Left forelimb (tissue), 1 donor: Measurements from ENCODE around the gene HNF1A.
"Not testable (repeated sequence)": the region's sequence is repeated elsewhere in the genome, so short reads cannot be mapped to it uniquely, and the experiment has no call there.

Experiments used
- DNase-seq: peaks from one replicate; pipeline ENCODE4 v3.0.0-alpha.2; 2018; ENCODE audit warnings: low spot score

The HNF1A gene, protein sequence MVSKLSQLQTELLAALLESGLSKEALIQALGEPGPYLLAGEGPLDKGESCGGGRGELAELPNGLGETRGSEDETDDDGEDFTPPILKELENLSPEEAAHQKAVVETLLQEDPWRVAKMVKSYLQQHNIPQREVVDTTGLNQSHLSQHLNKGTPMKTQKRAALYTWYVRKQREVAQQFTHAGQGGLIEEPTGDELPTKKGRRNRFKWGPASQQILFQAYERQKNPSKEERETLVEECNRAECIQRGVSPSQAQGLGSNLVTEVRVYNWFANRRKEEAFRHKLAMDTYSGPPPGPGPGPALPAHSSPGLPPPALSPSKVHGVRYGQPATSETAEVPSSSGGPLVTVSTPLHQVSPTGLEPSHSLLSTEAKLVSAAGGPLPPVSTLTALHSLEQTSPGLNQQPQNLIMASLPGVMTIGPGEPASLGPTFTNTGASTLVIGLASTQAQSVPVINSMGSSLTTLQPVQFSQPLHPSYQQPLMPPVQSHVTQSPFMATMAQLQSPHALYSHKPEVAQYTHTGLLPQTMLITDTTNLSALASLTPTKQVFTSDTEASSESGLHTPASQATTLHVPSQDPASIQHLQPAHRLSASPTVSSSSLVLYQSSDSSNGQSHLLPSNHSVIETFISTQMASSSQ

DNA sequence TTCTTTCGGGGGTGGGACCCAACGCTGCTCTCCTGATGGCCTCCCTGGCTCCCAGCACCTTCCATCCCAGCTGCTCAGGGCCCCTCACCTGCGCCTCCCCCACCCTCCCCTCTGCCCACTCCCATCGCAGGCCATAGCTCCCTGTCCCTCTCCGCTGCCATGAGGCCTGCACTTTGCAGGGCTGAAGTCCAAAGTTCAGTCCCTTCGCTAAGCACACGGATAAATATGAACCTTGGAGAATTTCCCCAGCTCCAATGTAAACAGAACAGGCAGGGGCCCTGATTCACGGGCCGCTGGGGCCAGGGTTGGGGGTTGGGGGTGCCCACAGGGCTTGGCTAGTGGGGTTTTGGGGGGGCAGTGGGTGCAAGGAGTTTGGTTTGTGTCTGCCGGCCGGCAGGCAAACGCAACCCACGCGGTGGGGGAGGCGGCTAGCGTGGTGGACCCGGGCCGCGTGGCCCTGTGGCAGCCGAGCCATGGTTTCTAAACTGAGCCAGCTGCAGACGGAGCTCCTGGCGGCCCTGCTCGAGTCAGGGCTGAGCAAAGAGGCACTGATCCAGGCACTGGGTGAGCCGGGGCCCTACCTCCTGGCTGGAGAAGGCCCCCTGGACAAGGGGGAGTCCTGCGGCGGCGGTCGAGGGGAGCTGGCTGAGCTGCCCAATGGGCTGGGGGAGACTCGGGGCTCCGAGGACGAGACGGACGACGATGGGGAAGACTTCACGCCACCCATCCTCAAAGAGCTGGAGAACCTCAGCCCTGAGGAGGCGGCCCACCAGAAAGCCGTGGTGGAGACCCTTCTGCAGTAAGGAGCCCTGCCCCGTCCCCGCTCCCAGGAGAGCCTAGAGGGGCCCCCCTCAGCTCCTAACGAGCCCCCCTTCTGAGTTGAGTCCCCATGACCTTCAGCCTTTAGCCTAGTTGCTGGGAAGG is at the start of gene HNF1A:
Gene HNF1A (plus strand): TSS at position 248 of the 924 bp plus-strand sequence. CDS start 226 bp downstream, at position 474.
- DNase-seq, result no peak

DNA sequence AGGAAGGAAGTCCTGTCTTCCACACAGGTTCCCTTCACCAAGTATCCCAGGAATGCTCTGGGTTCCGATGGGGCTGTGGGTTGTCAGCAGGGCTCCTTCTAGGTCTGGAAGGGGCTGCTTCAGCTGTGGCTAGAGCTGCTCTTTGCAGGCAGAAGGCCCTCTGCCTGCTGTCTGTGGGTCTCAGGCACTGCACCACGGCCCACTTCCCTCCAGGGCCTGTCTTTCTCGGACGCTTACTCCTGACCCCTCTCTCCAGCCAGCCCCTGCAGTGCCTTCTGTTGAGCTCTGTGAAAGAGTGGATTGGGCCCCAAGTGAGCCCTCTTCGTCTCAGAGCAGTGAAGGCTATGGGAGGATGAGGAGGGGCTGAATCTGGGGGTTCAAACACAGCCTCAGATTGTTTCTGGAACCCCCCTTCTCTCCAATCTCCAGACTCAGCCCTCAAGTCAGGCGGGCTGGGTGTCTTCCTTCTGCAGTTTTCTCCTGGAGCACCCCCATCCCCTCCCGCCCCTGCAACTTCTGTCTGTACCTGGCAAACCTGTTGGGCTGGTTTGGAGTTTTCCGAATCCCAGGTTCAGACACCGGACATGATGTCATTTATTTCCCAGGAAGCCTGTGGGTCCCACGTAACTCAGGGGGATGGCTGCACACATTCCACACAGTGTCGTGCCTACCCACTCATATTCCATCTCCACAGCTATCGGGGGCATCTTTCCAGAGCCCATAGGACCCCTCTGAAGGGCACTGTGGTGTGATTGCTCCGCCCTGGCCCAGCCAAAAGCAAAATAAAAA is 49.3 kb upstream of the HNF1A start:
- DNase-seq, result no peak

DNA sequence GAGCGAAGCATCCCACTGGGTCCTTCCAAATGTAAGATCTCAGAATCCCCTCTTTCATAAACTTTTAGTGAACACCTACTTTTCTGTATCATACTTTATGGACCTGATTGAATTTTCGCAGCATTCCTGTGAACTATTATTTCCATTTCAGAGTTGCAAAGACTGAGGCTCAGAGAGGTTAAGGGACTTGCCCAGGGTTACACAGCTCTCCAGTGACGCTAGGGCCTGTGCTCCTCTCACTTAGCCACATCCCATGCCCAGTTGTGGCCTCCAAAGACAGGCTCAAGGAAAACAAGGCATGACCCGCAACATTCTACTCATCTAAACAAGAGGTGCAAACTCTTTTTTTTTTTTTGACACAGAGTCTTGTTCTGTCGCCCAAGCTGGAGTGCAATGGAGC is 48.3 kb upstream of the HNF1A start:
- no peak for DNase-seq

DNA sequence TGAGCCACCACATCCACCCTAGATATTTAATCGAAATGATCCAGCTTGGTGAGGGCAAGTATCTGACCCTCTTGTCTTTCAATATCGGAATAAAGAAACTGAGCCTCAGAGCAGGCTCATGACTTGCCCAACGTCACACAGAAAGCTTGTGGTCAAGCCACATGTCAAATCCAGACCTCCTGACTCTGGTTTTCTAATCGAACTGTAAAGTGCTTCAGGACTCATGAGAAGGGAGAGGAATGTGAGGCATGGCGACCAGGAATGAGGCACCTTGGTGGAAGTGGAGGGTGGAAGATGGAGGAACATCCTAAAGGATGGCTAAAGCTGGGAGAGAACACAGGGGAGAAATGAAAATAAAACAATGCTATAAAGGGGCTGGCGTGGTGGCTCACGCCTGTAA is 46.3 kb upstream of the HNF1A start:
- no peak for DNase-seq

DNA sequence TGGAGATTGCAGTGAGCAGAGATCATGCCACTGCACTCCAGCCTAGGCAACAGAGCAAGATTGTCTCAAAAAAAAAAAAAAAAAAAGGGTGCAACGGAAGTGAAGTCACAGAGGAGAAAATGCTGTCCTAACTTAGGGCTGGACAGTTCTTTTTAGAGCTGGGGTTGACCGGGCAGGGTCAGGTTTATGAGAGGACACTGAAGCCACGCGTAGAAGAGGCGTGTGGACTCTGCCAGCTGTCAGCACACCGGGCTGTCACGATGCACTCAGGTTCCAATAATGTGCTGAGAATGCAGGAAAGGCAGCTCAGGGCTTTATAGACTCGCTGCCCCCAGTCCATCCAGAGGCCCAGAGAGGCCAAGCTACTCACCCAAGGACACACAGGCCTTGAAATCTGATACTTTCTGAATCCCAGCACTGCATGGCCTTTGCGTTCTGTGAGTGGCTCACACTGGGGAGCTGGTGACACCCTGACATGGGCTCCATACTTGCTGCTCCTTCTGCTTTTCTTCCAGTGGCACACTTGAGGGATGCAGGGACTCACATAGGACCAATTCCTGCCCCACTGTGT is 45.3 kb upstream of the HNF1A start:
- DNase-seq, result no peak

DNA sequence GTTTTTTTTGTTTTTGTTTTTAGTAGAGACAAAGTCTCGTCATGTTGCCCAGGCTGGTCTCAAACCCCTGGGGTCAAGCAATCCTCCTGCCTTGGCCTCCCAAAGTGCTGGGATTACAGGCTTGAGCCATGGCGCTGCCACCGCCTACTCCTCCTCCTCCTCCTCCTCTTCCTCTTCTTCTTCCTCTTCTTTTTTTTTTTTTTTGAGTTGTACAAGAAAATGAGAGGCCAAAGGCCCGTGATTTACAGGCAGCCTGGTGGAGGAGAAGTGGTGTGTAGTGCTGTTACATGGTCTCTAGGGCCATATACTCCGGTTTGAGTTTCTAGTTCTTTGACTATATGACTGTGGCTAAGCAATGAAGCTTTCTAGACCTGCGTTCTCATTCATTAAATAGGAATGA is 44.6 kb upstream of the HNF1A start:
- no peak for DNase-seq

DNA sequence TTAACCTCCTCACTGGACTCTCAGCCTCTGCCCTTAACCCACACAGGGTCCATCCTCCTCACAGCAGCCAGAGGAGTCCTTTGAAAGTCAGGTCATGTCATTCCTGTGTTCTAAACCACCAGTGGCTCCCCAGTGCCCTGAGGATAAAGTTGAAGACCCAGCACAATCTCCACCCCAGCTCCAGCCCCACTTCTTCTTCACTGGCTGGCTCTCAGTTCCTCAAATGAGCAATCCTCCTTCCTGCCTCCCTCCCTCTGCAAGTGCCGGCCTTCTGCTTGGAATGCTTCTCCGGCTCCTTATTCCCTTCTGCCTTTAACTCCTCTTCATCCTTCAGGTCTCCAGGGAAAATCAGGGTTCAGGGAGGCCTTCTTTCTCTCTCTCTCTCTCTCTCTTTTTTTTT is 42.1 kb upstream of the HNF1A start:
- no peak for DNase-seq

DNA sequence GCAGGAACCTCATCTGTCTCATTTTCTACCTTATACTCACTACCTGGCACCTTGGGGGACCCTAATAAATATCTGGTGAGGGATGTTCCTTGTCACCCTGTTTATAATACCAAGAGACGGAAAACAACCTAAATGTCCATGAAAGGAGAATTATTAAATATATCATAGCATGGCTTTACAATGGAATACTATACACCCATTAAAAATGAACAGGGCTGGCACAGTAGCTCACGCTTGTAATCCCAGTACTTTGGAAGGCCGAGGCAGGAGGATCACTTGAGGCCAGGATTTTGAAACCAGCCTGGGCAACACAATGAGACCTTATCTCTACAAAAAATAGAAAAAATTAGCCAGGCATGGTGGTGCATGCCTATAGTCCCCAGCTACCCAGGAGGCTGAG is 39.8 kb upstream of the HNF1A start:
- no peak for DNase-seq

DNA sequence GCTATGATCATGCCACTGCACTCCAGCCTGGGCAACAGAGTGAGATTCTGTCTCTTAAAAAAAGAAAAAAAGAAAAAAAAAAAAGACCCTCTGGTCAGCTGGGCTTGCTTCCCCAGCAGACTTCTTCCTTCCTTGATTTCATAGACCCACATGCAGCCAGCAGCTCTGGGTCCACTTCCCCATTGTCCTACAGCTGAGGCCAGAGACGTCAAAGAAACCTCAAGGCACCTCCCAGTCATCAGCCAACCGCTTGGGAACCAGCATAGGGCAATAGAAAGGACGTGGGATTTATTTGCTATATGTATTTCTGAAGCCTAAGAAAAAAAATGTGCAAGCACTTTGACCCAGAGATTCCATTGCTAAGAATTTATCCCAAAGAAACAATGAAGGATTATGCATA is 38.8 kb upstream of the HNF1A start:
- DNase-seq, result no peak

DNA sequence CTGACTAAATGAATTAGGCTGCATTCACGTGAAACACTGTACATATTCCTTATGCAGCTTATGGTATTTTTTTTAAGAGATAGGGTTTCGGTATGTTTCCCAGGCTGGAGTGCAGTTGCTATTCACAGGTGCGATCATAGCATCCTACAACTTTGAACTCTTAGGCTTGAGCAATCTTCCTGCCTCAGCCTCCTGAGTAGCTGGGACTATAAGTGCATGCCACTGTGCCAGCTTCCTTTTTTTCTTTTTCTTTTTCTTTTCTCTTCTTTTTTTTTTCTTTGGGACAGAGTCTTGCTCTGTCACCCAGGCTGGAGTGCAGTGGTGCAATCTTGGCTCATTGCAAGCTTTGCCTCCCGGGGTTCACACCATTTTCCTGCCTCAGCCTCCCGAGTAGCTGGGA is 38.3 kb upstream of the HNF1A start:
- DNase-seq, result no peak

DNA sequence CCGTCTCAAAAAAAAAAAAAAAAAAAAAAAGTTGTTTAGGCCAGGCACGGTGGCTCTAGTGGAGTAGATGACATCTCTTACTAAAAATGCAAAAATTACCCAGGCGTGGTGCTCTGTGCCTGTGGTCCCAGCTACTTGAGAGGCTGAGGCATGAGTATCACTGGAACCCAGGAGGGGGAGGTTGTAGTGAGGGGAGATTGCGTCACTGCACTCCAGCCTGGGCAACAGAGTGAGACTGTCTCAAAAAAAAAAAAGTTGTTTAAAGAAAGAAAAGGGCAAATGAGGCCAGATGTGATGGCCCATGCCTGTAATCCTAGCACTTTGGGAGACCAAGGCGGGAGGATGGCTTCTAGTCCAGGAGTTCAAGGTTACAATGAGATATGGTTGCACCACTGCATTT is 37.5 kb upstream of the HNF1A start:
- DNase-seq, result no peak

DNA sequence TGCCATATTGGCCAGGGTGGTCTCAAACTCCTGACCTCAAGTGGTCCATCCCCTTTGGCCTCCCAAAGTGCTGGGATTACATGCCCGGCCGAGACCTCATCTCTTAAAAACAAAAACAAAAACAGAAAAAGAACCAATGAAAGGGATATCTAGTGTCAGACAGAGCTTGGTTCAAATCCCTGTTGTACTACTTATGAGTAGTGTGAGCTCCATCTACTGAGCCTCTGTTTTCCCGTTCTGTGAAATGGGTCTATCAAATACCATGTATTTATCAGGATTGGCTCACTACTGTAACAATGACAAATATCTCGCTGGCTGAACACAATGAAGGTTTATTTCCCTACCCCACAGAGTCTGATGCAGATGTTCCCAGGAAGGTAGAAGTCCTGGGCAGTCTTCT is 36.9 kb upstream of the HNF1A start:
- DNase-seq, result no peak

DNA sequence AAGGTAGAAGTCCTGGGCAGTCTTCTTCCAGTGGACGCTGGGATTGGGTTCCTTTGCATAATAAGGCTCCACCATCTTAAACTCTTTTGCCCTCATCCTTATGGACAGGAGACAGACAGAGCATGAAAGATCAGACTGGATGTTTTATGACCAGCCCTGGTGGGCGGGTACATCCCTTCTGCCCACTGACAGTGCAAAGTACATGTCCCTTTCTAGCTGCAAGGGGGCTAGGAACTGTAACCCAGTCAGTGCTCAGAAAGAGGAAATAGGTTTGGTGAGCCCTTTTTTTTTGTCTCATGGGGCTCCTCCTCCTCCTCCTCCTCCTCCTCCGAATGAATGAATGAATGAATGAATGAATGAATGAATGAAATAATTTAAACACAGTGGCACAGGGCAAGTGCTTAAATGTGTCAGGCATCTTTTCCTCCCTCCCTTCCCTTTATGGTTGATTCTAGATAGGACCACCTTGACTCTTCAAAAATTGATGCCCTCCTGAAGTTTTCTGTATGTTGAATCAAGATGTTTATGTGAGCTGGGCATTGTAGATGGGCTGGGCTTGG is 36.4 kb upstream of the HNF1A start:
- DNase-seq, result no peak

DNA sequence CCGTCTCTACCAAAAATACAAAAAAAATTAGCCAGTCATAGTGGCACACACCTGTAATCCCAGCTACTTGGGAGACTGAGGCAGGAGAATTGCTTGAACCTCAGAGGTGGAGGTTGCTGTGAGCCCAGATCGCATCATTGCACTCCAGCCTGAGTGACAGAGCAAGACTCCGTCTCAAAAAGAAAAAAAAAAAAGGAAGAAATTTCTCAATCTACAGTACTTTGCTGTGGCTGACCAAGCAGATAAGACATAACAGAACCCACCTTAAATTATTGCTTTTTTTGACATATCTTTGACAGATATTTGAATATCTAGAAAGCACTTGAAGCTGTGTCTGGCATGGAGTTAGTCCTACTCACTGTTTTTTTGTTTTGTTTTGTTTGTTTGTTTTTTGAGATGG is 34.9 kb upstream of the HNF1A start:
- DNase-seq, result no peak

DNA sequence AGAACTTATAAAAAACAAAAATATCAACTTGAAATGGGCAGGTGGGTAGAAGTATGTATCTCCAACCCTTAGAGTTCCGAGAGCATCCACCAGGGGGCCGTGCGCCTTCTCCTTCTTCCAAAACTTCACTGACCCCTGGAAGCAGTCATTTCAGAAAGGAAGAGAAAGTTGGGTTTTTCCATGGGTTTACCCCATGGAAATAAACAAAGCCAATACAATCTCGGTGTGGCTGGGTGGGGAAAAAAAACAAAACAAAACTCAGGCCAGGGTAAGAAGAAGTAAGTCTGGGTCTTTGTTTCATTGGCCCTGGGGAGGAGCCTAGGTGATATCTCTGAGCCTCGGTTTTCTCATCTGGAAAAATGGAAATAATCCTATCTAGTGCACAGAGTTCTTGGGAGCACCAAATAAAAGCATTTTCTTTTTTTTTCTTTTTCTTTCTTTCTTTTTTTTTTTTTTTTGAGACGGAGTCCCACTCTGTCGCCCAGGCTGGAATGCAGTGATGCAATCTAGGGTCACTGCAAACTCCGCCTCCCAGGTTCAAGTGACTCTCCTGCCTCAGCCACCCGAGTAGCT is 33.6 kb upstream of the HNF1A start:
- no peak for DNase-seq

DNA sequence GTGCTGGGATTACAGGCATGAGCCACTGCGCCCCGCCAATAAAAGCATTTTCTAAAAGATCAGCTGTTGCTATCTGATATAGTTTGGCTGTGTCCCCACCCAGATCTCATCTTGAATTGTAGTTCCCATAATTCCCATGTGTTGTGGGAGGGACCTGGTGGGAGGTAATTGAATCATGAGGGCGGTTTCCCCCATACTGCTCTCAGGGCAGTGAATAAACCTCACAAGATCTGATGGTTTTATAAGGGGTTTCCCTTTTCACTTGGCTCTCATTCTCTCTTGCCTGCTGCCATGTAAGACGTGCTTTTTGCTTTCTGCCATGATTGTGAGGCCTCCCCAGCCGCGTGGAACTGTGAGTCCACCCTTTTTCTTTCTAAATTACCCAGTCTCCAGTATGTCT is 32.8 kb upstream of the HNF1A start:
- not testable (repeated sequence) for DNase-seq

DNA sequence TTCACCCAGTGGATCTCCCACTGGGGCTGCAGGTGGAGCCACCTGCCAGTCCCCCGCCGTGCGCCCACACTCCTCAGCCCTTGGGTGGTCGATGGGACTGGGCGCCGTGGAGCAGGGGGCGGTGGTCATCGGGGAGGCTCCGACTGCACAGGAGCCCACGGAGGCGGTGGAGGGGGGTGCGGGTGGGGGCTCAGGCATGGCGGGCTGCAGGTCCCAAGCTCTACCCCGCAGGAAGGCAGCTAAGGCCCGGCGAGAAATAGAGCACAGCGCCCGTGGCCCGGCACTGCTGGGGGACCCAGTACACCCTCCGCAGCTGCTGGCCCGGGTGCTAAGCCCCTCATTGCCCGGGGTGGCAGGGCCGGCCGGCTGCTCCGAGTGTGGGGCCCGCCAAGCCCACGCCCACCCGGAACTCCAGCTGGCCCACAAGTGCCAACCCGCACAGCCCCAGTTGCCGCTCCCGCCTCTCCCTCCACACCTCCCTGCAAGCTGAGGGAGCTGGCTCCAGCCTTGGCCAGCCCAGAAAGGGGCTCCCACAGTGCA is 28.0 kb upstream of the HNF1A start:
- not testable (repeated sequence) for DNase-seq

DNA sequence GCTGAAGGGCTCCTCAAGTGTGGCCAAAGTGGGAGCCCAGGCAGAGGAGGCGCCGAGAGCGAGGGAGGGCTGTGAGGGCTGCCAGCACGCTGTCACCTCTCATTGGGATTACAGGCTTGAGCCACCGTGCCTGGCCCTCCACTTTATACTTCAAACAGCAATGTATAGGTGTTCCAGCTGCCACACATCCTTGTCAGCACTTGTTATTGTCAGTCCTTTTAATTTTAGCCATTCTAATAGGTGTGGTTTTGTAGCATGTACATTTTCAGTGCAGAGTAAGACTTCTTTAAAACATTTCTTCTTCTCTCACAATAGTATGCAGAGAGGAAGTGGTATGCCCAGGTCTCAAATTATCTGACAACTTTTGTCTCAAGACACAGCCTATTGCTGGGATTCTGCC is 27.5 kb upstream of the HNF1A start:
- no peak for DNase-seq

DNA sequence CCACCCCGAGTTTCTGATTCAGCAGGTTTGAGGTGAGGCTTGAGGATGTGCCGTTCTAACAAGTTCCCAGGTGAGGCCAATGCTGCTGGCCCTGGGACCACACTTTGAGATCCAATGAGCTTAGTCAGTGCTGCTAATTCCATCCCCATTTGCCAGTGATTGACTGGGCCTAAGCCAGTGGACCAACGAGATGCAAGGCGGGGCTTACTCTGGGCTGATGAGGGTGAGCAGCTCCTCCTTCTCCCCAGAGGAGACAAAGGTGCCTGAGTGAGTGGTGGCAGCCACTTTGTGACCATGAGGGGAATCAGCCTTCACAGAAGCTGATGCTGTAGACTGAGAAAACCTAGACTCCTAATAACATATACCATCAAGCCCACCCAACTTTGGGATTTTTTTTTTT is 23.1 kb upstream of the HNF1A start:
- no peak for DNase-seq

DNA sequence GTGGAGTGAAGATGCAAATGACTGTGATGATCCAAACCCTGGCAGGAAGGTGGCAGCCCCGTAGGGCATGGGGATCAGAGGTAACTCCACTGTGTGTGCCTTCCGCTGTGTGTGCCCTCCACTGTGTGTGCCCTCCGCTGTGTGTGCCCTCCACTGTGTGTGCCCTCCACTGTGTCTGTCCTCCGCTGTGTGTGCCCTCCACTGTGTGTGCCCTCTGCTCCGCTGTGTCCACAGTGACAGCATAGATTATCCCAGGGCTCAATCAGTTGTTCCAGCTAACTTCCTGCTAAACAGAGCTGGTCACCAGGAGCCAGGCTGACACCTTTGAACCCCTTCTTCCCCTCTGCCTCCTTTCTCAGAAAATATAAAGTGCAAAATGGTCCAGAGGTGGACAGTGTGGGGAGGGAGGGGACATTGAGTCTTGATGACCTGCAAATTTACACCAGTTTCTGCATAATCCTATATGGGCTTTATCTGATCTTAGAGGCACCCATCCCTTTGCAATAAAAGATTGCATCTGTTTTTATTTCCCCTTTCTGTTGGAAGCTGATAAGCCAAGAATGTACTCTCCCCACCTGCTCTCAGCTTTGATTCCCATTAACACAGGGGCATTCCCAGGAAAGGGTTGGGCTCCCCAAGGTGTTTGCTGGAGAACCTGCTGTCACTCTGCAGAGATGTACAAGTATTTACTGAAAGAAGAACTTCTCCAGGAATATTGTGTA is 21.6 kb upstream of the HNF1A start:
- no peak for DNase-seq
